H1 (cell line): ENCODE results near the gene ZNF473. TPM values are rescaled to one million over a fixed set of nuclear protein-coding genes. Genes with fewer than 3 reads are reported as not detected.

Source experiments
- CTCF ChIA-PET: fragments of 300-600 bp; sonication (Branson Sonifier 250); formaldehyde crosslinking; loops from one replicate; lab custom pipeline; 2021; ENCODE audit not compliant: partially characterized antibody; lab: Charles Lee
- POLR2A ChIA-PET: fragments of 300-600 bp; sonication (Branson Sonifier 250); formaldehyde crosslinking; loops from one replicate; lab custom pipeline; 2021; ENCODE audit warnings: inconsistent platforms; ENCODE audit not compliant: partially characterized antibody; lab: Charles Lee
- DNase-seq, 2 experiments: peaks; one replicate each; pipeline versions ENCODE4 v3.0.0 to v3.0.0-alpha.2; 2010 to 2022; ENCODE audit warnings: low spot score in 2 of 2, low read depth in 1 of 2, mixed read lengths in 1 of 2
- FAIRE-seq: peaks from 2 replicates; lab custom pipeline; 2011; peaks lifted over from hg19 to GRCh38; lab: Jason Lieb, UNC
- H2AFZ ChIP-seq: 2 replicates; pipeline ENCODE4 v1.8.1; 2012; ENCODE audit warnings: low read length, inconsistent platforms
- H2AK5ac ChIP-seq: 2 replicates; pipeline ENCODE4 v1.6.1; 2013; ENCODE audit warnings: low read depth, low read length
- H2BK120ac ChIP-seq: replicated peaks from 2 replicates; pipeline ENCODE3; 2013; ENCODE audit warnings: low read depth, low read length, inconsistent platforms
- H2BK12ac ChIP-seq: 2 replicates; pipeline ENCODE4 v1.6.1; 2013; ENCODE audit warnings: low read depth, low read length
- H2BK15ac ChIP-seq: 2 replicates; pipeline ENCODE4 v1.6.1; 2013; ENCODE audit warnings: low read length
- H2BK20ac ChIP-seq: 2 replicates; pipeline ENCODE4 v1.6.1; 2013; ENCODE audit warnings: low read length
- H2BK5ac ChIP-seq: 2 replicates; pipeline ENCODE4 v1.6.1; 2013; ENCODE audit warnings: low read depth, low read length
- H3K14ac ChIP-seq: 2 replicates; pipeline ENCODE4 v1.6.1; 2013; ENCODE audit warnings: inconsistent platforms; ENCODE audit not compliant: insufficient read length
- H3K18ac ChIP-seq: 2 replicates; pipeline ENCODE4 v1.6.1; 2013; ENCODE audit warnings: low read length; ENCODE audit errors: extremely low read depth
- H3K23ac ChIP-seq: 2 replicates; pipeline ENCODE4 v1.6.1; 2013; ENCODE audit warnings: inconsistent platforms; ENCODE audit not compliant: insufficient read length
- H3K23me2 ChIP-seq: 2 replicates; pipeline ENCODE4 v1.6.1; 2013; ENCODE audit warnings: low read depth, low read length
- H3K27ac ChIP-seq: 2 replicates; pipeline ENCODE4 v1.6.1; 2011; ENCODE audit warnings: low read depth, low read length, inconsistent platforms
- H3K27me3 ChIP-seq, 4 experiments: replicated peaks in 1 of 4; 1 replicate in 1 of 4; 2 replicates in 3 of 4; pipeline versions ENCODE4 v1.6.1 to v1.8.1; 2011 to 2013; ENCODE audit warnings: low read length in 3 of 4, mild to moderate bottlenecking in 3 of 4, inconsistent platforms in 2 of 4, mixed read lengths in 2 of 4, moderate library complexity in 1 of 4; ENCODE audit not compliant: control insufficient read depth in 3 of 4, insufficient read depth in 3 of 4; ENCODE audit errors: extremely low read depth in 1 of 4
- H3K36me3 ChIP-seq, 4 experiments: 2 replicates each; pipeline versions ENCODE4 v1.6.1 to v1.8.1; 2011 to 2013; ENCODE audit warnings: mild to moderate bottlenecking in 4 of 4, low read length in 3 of 4, moderate library complexity in 2 of 4, control low read depth in 1 of 4, inconsistent platforms in 1 of 4; ENCODE audit not compliant: insufficient read depth in 4 of 4, control insufficient read depth in 2 of 4
- H3K4ac ChIP-seq: replicated peaks from 2 replicates; pipeline ENCODE3; 2013; ENCODE audit warnings: low read length, low read depth, mixed read lengths, inconsistent platforms; ENCODE audit not compliant: insufficient read length
- H3K4me1 ChIP-seq, 4 experiments: replicated peaks in 1 of 4; 1 replicate in 1 of 4; 2 replicates in 3 of 4; pipeline versions ENCODE4 v1.6.1 to v1.8.1; 2011 to 2013; ENCODE audit warnings: low read length in 3 of 4, inconsistent platforms in 2 of 4, mixed read lengths in 1 of 4; ENCODE audit not compliant: insufficient read depth in 4 of 4, control insufficient read depth in 3 of 4
- H3K4me2 ChIP-seq, 2 experiments: 2 replicates each; pipeline versions ENCODE4 v1.6.1 to v1.8.1; 2011 to 2013; ENCODE audit warnings: low read depth in 2 of 2, low read length in 2 of 2, control low read depth in 1 of 2, inconsistent platforms in 1 of 2, mild to moderate bottlenecking in 1 of 2; ENCODE audit not compliant: insufficient read depth in 1 of 2
- H3K4me3 ChIP-seq, 4 experiments: fragments of 200-600, 300-600 bp in 1 of 4; sonication (generic), shearing (Covaris generic), sonication (Bioruptor Twin) in 1 of 4; 2 replicates each; pipeline versions ENCODE4 v1.5.1 to v1.8.1; 2011 to 2016; ENCODE audit warnings: low read length in 4 of 4, low read depth in 3 of 4, control low read depth in 2 of 4, inconsistent platforms in 2 of 4, mild to moderate bottlenecking in 2 of 4, mixed read lengths in 1 of 4, moderate library complexity in 1 of 4; ENCODE audit not compliant: insufficient read depth in 2 of 4; ENCODE audit errors: extremely low read depth in 1 of 4
- H3K56ac ChIP-seq: replicated peaks from 2 replicates; pipeline ENCODE3; 2013; ENCODE audit warnings: low read depth, mild to moderate bottlenecking, mixed read lengths, low read length, inconsistent platforms; ENCODE audit not compliant: insufficient read length
- H3K79me1 ChIP-seq: 2 replicates; pipeline ENCODE4 v1.6.1; 2013; ENCODE audit warnings: low read depth, low read length, control low read depth
- H3K79me2 ChIP-seq, 2 experiments: 2 replicates each; pipeline versions ENCODE4 v1.6.1 to v1.8.1; 2012 to 2013; ENCODE audit warnings: low read length in 2 of 2, mild to moderate bottlenecking in 2 of 2, inconsistent platforms in 1 of 2; ENCODE audit not compliant: insufficient read depth in 2 of 2, control insufficient read depth in 1 of 2
- H3K9ac ChIP-seq, 4 experiments: replicated peaks in 1 of 4; 1 replicate in 1 of 4; 2 replicates in 3 of 4; pipeline versions ENCODE4 v1.6.1 to v1.8.1; 2011 to 2013; ENCODE audit warnings: low read depth in 3 of 4, low read length in 3 of 4, control low read depth in 2 of 4, mild to moderate bottlenecking in 2 of 4, moderate library complexity in 2 of 4, inconsistent platforms in 1 of 4; ENCODE audit errors: extremely low read depth in 1 of 4
- H3K9me3 ChIP-seq, 2 experiments: 2 replicates each; pipeline versions ENCODE4 v1.6.1 to v1.8.1; 2012 to 2013; ENCODE audit warnings: mild to moderate bottlenecking in 2 of 2, moderate library complexity in 2 of 2, control low read depth in 1 of 2, inconsistent platforms in 1 of 2, low read depth in 1 of 2, low read length in 1 of 2, mixed read lengths in 1 of 2; ENCODE audit not compliant: insufficient read depth in 2 of 2
- H4K20me1 ChIP-seq, 2 experiments: replicated peaks in 1 of 2; 2 replicates each; pipeline versions ENCODE3 to v1.8.1; 2011 to 2013; ENCODE audit warnings: inconsistent platforms in 2 of 2, low read length in 2 of 2, mild to moderate bottlenecking in 1 of 2; ENCODE audit not compliant: insufficient read depth in 2 of 2, control insufficient read depth in 1 of 2
- H4K5ac ChIP-seq: 2 replicates; pipeline ENCODE4 v1.6.1; 2013; ENCODE audit warnings: low read length, low read depth, mixed read lengths, inconsistent platforms; ENCODE audit not compliant: insufficient read length
- H4K8ac ChIP-seq: 2 replicates; pipeline ENCODE4 v1.8.0; 2013; ENCODE audit warnings: mild to moderate bottlenecking, moderate library complexity, low read length, inconsistent platforms; ENCODE audit not compliant: insufficient read depth; ENCODE audit errors: extremely low read depth
- H4K91ac ChIP-seq: replicated peaks from 2 replicates; pipeline ENCODE3; 2013; ENCODE audit warnings: low read length, mixed read lengths, inconsistent platforms; ENCODE audit not compliant: insufficient read length
- CHD1 ChIP-seq: IDR thresholded peaks from 2 replicates; pipeline ENCODE4 v1.6.1; 2012; ENCODE audit warnings: low read depth, low read length, improper control_type of control experiment
- POLR2AphosphoS5 ChIP-seq: IDR thresholded peaks from 2 replicates; pipeline ENCODE4 v1.6.1; 2011; ENCODE audit warnings: low read depth, low read length
- WGBS, 2 experiments: shearing (Covaris generic) in 1 of 2; methylation state at CpG; one replicate each; pipeline versions ENCODE4 v1.1.6 to v1.1.7; 2013 to 2015; ENCODE audit warnings: low lambda C conversion rate in 2 of 2, mixed read lengths in 2 of 2, inconsistent platforms in 1 of 2, low coverage in 1 of 2, missing lambda C conversion rate in 1 of 2; ENCODE audit not compliant: insufficient replicate concordance in 2 of 2, insufficient coverage in 1 of 2, insufficient read length in 1 of 2; ENCODE audit errors: extremely low coverage in 1 of 2, missing lambda C conversion rate in 1 of 2; 5-methylcytosine and 5-hydroxymethylcytosine counted together
- polyA plus RNA-seq, 7 experiments: library from polyadenylated mRNA; depleted of rRNA in 3 of 7; stranded (reverse) in 5 of 7; unstranded in 2 of 7; fragments of >200 nt in 5 of 7; fragments of 200-250 nt in 2 of 7; gene quantifications; 1 replicate in 5 of 7; 2 replicates in 1 of 7; 4 replicates in 1 of 7; pipeline versions ENCODE4 v1.2.1 to v1.2.3, GENCODE V29; 2011 to 2013; ENCODE audit warnings: missing spikeins in 2 of 7, mixed read lengths in 2 of 7
- total RNA-seq: library from RNA; stranded (reverse); fragmentation: NEBNext Ultra II Directional; extraction: Animal tissue kit (Norgen Biotek cat#: 25700); gene quantifications from 2 replicates; pipeline ENCODE4 v1.2.1, GENCODE V29; 2021
- TF ChIP-seq, protein P1 (sequence below): IDR thresholded peaks from 2 replicates; pipeline ENCODE4 v1.6.1; 2011; ENCODE audit warnings: low read depth, mild to moderate bottlenecking, low read length; ENCODE audit not compliant: insufficient read depth

Gene ZNF473
- total and polyA plus RNA-seq, 2 of the 8 experiments (the other 6 are each of a cell fraction or from before 2014, with no cell fraction given): 5.2 to 11.7 TPM

DNA sequence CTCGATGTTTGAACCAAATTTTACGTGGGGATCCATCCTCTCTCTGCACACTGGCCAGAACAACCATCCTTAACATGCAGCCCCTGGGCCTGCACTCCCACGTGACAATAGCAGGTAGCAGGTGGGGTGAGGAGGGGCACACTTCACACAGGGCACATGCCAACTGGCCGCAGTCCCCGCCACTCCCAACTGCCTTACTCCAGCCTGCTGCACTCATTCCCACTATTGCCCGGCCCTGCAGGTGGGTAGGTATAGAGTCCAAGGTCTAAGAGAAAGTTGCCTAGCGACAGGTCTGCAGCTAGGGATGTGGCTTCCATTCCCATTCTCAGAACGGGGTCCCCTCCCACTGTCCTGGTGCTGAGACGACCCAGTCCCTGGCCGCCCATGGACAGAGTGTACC is 18.6 kb upstream of the ZNF473 start:
- Histone ChIP-seq H4K8ac (no peak overlapping the region), H3K4me2 (no peak overlapping the region), H2BK5ac (no peak overlapping the region), H3K79me2 (no peaks in the 10 kb centered on the region), H2BK20ac (no peak overlapping the region), H3K4ac (no peak overlapping the region), H3K4me3 (no peak overlapping the region), H3K23me2 (no peaks in the 10 kb centered on the region), H3K9ac (no peak overlapping the region), H3K18ac (no peak overlapping the region), H4K20me1 (peaks cover 0 to 3% of the 10 kb centered on the region in 2 experiments), H3K9me3 (no peaks in the 10 kb centered on the region; a peak in 1 of 4 replicates), H2BK15ac (no peak overlapping the region), H3K79me1 (no peaks in the 10 kb centered on the region), H3K14ac (no peak overlapping the region), H4K91ac (no peak overlapping the region), H2AFZ (no peak overlapping the region), H2BK12ac (no peak overlapping the region), H2BK120ac (no peak overlapping the region), H2AK5ac (no peak overlapping the region), H3K27ac (no peak overlapping the region), H3K27me3 (no peaks in the 10 kb centered on the region), H3K23ac (no peak overlapping the region), H4K5ac (no peak overlapping the region), H3K4me1 (no peaks in the 10 kb centered on the region), H3K36me3 (peaks cover 3 to 8% (median 4%) of the 10 kb centered on the region in 4 experiments; a peak in 4 of 8 replicates), H3K56ac (no peak overlapping the region)
- POLR2A ChIA-PET: no interaction called here
- WGBS, 2 experiments: 91% methylated on average over 10 of the region's 10 CpGs; no CpG with 5 or more reads in 1 of the 2 experiments
- TF ChIP-seq CHD1 (no peak), POLR2AphosphoS5 (no peak)
- TF ChIP-seq, protein P1, sequence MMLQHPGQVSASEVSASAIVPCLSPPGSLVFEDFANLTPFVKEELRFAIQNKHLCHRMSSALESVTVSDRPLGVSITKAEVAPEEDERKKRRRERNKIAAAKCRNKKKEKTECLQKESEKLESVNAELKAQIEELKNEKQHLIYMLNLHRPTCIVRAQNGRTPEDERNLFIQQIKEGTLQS: no peak
- FAIRE-seq: no peak
- CTCF ChIA-PET: interaction anchor here (0.8 to 1.0 kb wide), 2 partner anchors 15 to 22 kb away, joined by 3 read pairs; no protein-coding TSS in a partner anchor
- DNase-seq: no peak
